Measurements from ENCODE around the gene ACACB.
"Not testable (repeated sequence)": the region's sequence is repeated elsewhere in the genome, so short reads cannot be mapped to it uniquely, and the experiment has no call there.

The ACACB gene

DNA sequence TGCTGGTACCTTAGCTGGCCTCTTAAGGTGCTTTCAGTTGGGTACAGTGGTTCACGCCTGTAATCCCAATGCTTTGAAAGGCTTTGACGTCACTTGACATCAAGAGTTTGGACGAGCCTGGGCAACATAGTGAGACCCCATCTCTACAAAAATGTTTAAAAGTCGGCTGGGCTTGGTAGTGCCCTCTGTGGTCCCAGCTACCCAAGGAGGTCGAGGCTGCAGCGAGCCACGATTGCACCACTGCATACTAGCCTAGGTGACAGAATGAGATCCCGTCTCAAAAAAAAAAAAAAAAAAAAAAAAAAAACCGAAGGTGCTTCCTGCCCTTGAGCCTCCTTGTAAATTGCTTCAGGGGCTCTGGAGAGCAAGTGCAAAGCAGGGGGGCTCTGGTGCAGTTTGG is 50.0 kb downstream of the ACACB start:
- in situ Hi-C loops (cut with MboI; ENCODE audit: low pct_unique_long_range_greater_than_20kb, low sequenced_read_pairs), result no loop called here

DNA sequence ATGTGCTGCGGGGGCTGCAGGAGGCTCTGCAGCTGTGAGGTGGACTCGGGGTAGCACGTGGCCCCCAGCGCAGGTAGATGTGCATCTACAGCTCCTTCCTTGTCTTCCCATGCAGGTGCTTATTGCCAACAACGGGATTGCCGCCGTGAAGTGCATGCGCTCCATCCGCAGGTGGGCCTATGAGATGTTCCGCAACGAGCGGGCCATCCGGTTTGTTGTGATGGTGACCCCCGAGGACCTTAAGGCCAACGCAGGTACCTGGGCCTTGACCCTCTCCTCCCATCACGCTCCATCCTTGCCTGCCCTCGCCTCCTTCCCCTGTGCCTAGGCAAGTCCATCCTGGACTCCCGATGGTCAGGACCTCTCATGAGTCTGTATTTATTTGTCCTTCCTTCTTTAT is 51.4 kb downstream of the ACACB start:
- no peak for DNase-seq
- in situ Hi-C loops (cut with MboI; ENCODE audit: low pct_unique_long_range_greater_than_20kb, low sequenced_read_pairs), result no loop called here

More for the DNA sequence above, 50.0 kb downstream of the ACACB start:
- DNase-seq, result no peak

DNA sequence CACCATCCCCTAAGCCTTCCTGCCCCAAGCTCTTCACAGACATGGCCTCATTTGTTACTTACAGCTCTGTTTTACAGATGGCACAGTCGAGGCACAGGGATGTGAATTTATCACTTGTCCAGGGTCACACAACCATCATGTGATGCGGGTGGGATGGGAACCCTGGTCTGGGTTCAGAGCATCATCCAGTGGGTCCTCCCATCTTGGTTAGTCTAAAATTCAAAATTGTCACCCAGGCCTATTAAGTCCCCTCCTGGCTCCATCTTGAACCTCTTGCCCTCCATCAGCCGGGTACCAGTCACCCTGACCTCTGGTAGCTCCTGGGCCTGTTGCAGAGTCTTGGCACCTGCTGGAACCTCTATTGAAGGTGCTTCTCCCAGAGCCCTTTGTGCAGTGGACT is 52.9 kb downstream of the ACACB start:
- in situ Hi-C loops (cut with MboI; ENCODE audit: low pct_unique_long_range_greater_than_20kb, low sequenced_read_pairs), result no loop called here
- no peak for DNase-seq

DNA sequence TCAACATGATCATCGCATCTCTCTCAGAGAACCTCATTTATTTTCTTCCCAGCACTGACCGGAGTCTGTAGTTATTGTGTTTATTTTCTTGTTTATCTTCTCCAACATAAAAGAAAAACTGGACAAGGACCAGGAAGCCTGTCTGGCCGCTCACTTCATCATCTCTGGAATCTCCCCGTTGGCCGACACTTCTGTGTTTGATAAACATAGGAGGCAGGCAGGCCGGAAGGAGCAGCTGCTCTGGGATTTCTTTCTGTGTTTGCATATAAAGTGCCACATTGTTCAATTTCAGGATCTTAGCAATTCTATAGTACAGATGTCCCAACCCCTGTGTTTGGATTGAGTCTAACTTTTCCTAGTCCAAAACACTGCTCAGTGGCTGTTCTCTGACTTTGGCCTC is 53.3 kb downstream of the ACACB start:
- no peak for DNase-seq
- in situ Hi-C loops (cut with MboI; ENCODE audit: low pct_unique_long_range_greater_than_20kb, low sequenced_read_pairs), result no loop called here

DNA sequence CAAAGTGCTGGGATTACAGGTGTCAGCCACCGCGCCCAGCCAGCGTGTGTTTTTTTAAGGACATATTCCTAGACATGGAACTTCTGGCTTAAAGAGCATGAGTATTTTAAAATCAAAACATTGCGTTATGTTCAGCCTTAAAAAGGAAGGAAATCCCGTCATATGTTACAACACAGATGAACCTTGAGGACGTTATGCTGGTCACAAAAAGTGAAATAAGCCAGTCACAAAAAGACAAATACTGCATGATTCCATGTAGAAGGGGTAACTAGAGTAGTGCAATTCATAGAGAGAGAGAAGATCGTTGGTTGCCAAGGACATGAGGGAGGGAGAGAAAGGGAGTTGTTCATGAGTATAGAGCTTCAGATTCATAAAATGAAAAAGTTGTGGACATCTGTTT is 53.9 kb downstream of the ACACB start:
- DNase-seq, result no peak

DNA sequence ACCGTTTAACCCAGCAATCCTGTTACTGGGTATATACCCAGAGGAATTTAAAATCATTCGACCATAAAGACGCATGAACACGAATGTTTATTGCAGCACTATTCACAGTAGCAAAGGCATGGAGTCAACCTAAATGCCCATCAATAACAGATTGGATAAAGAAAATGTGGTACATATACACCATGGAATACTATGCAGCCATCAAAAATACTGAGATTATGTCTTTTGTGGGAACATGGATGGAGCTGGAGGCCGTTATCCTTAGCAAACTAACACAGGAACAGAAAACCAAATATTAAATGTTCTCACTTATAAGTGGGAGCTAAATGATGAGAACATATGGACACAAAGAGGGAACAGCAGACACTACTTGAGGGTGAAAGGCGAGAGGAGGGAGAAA is 56.4 kb downstream of the ACACB start:
- in situ Hi-C loops (cut with MboI; ENCODE audit: low pct_unique_long_range_greater_than_20kb, low sequenced_read_pairs); DNase-seq: not testable (repeated sequence)

More for the DNA sequence above, 53.9 kb downstream of the ACACB start:
- in situ Hi-C loops (cut with MboI; ENCODE audit: low pct_unique_long_range_greater_than_20kb, low sequenced_read_pairs), result no loop called here

DNA sequence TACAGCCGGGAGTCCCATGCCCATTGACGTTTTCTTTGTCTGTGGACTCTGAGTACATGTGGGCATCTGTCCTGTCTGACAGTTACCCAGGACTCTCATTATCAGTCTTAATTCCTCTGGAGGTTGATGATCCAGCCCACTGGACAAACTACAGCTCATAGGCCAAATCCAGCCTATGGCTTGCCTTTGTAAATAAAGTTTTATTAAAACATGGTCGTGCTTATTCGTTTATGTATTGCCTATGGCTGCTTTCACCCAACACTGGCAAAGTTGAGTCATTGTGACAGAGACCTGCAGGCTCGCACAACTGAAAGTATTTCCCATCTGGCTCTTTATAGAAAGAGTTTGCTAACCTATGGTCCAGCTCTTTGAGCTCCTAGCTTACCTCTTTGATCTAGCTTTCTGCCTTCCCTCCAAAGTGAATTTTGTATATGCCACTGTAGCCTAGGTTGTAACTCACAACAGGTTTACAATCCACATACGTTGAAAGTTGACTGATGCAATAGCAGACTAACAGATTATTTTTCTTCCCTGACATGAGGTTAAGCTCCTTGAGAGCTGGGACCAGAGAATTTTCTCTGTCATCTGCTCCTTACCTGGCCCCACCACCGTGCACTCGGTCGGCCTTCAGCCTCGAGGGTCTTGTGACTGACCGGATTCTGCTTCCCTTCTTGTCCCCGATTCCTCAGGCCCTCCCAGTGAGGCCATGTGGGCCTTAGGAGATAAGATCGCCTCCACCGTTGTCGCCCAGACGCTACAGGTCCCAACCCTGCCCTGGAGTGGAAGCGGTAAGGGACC is 57.3 kb downstream of the ACACB start:
- in situ Hi-C loops (cut with MboI; ENCODE audit: low pct_unique_long_range_greater_than_20kb, low sequenced_read_pairs), result no loop called here
- no peak for DNase-seq

DNA sequence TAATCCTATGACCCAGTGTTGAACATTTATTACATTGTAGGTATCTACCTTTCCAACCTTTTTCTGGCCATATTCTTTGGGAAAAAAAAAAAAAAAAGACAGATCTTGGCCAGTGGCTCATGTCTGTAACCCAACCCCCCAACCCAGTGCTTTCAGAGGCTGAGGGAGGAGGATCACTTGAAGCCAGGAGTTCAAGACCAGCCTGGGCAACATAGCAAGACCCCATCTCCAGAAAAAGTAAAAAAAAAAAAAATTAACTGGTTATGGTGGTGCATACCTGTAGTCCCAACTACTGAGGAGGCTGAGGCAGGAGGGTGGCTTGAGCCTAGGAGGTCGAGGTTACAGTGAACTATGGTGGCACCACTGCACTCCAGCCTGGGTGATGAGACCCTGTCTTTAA is 58.1 kb downstream of the ACACB start:
- in situ Hi-C loops (cut with MboI; ENCODE audit: low pct_unique_long_range_greater_than_20kb, low sequenced_read_pairs), result no loop called here
- DNase-seq, result no peak

DNA sequence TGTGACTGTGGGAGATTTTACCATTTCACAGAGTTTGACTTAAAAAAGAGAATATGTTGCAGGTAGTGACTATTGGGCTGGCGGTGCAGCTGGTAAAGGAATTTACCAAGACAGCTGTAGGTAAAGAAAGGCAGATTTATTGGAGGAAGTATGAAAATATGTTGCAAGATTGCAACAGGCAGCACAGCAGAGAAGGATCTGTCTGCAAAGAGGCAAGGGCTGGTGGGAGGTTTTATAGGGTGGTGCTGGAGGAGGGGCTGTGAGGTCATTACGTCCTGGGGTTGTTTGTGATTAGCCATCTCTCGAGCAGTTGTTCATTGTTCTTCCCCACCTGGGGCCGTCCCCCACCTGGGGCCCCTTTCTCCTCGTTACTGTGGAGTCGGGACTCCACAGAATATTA is 62.1 kb downstream of the ACACB start:
- in situ Hi-C loops (cut with MboI; ENCODE audit: low pct_unique_long_range_greater_than_20kb, low sequenced_read_pairs), result no loop called here
- DNase-seq, result no peak

DNA sequence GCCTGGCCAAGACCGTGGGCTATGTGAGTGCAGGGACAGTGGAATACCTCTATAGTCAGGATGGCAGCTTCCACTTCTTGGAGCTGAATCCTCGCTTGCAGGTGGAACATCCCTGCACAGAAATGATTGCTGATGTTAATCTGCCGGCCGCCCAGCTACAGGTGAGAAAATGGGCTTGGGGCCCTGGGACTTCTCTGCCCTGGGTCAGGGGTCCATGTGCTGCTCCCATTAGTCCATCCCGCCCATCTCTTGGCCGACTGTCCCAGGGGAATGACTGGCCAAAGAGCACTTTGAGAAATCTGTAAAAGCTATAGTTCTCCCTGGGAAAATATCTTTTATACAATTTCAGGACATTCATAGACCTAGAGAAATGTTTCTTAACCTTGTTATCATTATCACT is 63.5 kb downstream of the ACACB start:
- in situ Hi-C loops (cut with MboI; ENCODE audit: low pct_unique_long_range_greater_than_20kb, low sequenced_read_pairs), result no loop called here
- DNase-seq, result no peak

DNA sequence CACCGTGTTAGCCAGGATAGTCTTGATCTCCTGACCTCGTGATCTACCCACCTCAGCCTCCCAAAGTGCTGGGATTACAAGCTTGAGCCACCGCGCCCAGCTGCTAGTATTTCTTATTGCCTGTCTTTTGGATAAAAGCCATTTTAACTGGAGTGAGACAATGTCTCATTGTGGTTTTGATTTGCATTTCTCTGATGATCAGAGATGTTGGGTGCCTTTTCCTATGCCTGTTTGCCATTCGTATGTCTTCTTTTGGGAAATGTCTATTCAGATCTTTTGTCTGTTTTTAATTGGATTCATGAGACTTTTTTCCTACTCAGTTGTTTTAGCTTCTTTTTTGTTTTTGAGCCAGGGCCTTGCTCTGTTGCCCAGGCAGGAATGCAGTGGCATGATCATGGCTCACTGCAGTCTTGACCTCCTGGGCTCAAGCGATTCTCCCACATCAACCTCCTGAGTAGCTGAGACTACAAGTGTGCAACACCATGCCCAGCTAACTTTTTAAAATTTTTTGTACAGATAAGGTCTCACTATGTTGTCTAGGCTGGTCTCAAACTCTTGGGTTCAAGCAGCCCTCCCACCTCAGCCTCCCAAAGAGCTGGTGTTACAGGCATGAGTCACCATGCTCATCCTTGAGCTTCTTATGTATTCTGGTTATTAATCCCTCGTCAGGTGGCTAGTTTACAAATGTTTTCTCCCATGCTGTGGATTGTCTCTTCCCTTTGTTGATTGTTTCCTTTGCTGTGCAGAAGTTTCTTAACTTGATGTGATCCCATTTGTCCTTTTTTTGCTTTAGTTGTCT is 65.9 kb downstream of the ACACB start:
- DNase-seq, result no peak
- in situ Hi-C loops (cut with MboI; ENCODE audit: low pct_unique_long_range_greater_than_20kb, low sequenced_read_pairs), result no loop called here

DNA sequence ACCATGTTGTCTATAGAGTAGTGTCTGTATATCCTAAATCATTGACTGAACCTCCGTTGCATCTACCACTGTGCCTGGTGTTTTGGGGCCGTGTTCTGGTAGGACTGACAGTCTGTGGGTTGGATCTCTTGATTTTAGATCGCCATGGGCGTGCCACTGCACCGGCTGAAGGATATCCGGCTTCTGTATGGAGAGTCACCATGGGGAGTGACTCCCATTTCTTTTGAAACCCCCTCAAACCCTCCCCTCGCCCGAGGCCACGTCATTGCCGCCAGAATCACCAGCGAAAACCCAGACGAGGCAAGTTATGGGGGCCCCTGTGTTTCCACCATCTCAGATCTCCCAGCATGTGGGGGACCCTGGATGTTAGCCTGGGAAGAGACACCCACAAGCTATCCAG is 69.1 kb downstream of the ACACB start:
- in situ Hi-C loops (cut with MboI; ENCODE audit: low pct_unique_long_range_greater_than_20kb, low sequenced_read_pairs), result no loop called here
- DNase-seq, result no peak

DNA sequence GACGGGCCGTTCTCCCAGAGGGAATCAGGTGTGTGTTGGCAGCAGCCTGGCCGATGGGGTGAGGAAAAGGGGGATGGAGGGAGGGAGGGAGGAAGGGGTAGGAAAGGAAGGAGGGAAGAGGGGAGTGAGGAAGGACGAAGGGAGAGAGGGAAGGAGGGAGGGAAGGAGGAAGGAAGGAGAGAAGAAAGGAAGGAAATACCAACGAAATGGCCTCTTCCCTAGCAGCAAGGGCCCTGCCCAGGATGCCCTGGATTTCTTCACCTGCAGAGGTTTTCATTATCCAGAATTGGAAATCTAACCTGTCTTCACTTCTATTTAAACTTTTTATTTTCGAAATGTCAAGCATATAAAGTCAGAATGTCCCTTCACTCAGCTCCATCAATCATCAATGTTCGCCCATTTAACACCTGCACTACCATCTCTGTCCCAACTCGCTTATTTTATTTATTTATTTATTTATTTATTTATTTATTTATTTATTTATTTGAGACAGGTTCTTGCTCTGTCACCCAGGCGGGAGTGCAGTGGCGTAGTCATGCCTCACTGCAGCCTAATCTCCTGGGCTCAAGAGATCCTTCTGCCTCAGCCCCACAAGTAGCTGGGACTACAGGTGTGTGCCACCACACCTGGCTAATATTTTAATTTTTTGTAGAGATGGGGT is 70.7 kb downstream of the ACACB start:
- no peak for DNase-seq
- in situ Hi-C loops (cut with MboI; ENCODE audit: low pct_unique_long_range_greater_than_20kb, low sequenced_read_pairs), result no loop called here

DNA sequence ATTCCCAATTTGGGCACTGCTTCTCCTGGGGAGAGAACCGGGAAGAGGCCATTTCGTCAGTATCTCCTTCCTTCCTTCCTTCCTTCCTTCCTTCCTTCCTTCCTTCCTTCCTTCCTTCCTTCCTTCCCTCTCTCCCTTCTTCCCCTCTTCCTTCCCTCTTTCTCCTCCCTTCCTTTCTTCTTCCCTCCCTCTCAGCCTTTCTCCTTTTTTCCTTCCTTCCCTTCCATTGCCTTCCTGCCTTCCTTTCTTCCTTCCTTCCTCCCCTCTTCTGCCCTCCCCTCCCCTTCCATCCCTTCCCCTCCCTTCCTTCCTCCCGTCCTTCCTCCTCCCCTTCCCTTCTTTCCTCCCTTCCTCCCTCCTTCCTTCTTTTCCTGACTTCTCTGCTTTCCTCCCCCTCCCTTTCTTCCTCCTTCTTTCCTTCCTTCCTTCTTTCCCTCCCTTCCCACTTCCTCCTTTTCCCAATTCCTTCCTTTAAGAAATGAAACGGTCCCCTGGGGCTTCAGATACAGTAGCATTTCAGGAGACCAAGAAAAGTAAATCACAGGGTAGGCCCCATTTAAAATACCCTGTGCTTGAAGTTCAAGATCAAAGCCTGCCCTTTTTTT is 71.8 kb downstream of the ACACB start:
- DNase-seq, result no peak
- in situ Hi-C loops (cut with MboI; ENCODE audit: low pct_unique_long_range_greater_than_20kb, low sequenced_read_pairs), result no loop called here

DNA sequence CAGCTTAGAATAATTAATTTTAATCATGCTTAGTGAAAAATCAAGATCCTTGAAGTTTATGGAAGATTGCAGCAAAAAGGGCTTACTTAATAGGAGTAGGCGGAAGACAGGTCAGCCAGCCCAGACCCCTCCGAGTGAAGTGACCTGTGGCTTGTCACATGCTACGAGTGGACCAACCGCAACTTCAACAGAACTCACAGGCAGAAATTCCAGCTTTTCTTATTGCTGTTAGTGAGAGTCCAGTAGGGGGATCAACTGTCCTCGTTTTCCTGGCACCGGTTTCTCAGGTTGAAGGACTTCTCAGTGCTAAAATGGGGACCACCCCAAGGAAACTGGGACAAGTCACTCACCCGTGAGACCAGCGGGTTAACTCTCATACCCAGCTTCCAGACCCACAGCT is 72.9 kb downstream of the ACACB start:
- DNase-seq, result no peak
- in situ Hi-C loops (cut with MboI; ENCODE audit: low pct_unique_long_range_greater_than_20kb, low sequenced_read_pairs), result no loop called here

DNA sequence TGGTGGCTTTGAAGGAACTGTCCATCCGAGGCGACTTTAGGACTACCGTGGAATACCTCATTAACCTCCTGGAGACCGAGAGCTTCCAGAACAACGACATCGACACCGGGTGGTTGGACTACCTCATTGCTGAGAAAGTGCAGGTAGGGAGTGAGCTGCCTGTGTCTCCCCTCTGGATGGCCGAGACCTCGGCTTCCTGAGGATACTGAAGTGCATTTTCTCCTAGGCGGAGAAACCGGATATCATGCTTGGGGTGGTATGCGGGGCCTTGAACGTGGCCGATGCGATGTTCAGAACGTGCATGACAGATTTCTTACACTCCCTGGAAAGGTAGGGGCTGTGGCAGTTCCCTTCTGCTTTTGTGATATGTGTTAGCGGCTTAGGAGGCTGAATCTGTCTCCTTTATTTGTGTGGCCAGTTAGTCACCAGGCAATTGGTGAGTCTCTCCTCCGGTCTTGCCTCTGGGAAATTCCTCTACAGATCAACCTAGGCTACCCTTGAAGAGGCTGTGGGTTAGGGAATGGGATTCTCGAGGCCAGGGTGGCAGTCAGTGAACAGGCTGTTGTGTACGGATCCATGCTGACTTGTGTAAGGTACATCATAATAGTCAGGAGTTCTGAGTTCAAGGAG is 75.3 kb downstream of the ACACB start:
- in situ Hi-C loops (cut with MboI; ENCODE audit: low pct_unique_long_range_greater_than_20kb, low sequenced_read_pairs), result no loop called here
- no peak for DNase-seq

DNA sequence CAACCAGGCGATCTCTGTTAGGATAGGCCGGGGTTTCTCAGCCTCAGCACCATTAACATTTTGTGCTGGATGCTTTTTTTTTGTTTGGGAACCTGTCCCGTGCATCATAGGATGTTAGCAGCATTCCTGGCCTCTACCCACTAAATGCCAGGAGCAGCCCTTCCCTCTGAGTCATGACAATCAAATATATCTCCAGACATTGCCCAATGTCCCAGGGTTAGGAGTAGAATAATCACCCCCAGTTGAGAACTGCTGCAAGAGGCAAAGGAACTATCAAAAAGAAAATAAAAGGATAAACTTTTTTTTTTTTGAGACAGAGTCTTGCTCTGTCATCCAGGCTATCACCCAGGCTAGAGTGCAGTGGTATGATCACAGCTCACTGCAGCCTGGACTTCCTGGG is 76.0 kb downstream of the ACACB start:
- in situ Hi-C loops (cut with MboI; ENCODE audit: low pct_unique_long_range_greater_than_20kb, low sequenced_read_pairs), result no loop called here

DNA sequence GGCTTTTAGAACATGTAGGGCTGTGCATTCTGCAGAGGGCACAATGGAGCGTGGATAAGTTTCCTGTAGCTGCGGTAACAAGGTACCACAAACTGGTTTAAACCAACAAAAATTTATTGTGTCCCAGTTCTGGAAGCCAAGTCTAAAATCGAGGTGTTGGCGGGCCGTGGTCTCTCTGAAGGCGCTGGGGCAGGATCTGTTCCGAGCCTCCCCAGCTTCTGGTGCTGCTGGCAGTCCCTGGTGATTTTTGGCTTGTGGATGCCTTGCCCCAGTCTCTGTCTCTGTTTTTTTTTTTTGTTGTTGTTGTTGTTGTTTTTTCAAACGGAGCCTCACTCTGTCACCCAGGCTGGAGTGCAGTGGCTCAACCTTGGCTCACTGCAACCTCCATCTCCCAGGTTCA is 77.5 kb downstream of the ACACB start:
- DNase-seq, result no peak
- in situ Hi-C loops (cut with MboI; ENCODE audit: low pct_unique_long_range_greater_than_20kb, low sequenced_read_pairs), result no loop called here

More for the DNA sequence above, 76.0 kb downstream of the ACACB start:
- DNase-seq, result no peak

DNA sequence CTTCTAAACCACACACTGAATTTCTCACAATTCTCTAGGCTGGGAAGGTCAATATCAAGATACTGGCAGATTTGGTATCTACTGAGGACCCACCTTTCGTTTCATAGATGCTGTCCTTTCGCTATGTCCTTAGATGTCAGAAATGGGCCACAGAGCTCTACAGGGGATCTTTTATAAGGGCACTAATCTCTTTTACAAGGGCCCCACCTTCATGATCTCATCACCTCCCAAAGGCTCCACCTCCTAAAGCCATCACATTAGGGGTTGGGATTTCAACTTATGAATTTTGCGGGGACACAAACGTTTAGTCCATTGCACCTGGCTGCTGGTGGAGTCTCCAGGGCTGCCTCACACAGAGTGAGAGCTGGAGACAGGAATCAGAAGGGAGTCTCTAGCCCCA is 79.9 kb downstream of the ACACB start:
- in situ Hi-C loops (cut with MboI; ENCODE audit: low pct_unique_long_range_greater_than_20kb, low sequenced_read_pairs), result no loop called here
- DNase-seq, result no peak

Data from KBM-7 (cell line).